Measurements from ENCODE around the gene DDX17.

DDX17 gene

DNA sequence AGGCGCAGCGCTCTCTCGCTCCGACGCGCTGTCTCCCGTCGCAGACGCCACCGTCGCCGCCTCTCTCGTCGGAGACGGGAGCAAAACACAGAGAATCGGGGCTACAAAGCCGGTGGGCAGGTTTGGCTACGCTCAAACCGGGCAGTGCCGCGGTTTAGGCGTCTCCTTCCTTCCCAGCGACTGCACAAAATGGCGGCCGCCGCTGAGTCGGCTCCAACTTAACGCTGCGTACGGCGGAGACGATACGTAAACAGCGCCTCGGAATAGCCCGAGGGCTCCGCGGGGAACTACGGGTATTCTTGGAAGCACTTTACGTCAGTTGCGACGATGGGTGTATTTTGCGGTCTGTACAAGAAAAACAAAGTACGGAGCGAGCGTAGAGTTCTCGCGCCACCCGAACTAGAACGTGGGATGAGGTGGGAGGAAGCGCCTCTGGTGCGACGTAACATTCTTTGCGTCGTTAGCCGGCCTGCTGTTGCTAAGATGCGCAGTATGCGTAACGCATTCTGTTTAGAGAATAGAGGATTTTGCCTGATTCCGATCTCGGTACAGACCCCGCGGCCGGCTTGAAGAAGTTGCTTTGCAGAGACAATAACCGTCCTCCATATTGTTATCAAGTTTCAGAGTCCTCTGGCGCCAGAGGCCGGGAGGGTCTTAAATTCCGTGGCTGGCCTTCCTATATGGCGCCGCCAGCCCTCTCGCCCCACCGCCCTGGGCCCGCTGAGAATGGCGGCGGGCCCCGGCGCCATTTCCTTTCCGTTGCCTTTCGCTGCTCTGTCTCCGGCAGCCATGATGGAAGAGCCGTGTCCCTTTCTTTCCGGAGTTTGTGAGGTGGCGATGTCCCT is at the start of gene DDX17:
Gene DDX17 (minus strand): TSS at position 194 of the 845 bp plus-strand sequence.
- peak; percentile 95 for DNase-seq (ENCODE audit: low spot score)

DNA sequence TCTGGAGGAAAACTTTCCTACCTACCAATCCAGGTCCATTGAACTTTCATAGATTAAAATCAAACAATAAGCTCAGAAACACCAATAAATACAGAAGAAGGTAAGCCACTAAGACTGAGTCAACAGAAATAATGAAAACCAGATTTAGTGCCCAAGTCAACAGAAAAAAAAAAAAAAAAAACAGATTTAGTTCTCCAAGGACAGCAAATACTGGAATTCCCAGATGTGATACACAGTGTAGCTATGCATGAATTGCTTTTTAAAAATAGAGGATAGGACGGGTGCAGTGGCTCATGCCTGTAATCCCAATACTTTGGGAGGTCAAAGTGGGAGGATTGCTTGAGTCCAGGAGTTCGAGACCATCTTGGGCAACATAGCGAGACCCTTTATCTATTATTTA is 48.2 kb upstream of the DDX17 start:
- peak; percentile 41 for DNase-seq (ENCODE audit: low spot score)

DNA sequence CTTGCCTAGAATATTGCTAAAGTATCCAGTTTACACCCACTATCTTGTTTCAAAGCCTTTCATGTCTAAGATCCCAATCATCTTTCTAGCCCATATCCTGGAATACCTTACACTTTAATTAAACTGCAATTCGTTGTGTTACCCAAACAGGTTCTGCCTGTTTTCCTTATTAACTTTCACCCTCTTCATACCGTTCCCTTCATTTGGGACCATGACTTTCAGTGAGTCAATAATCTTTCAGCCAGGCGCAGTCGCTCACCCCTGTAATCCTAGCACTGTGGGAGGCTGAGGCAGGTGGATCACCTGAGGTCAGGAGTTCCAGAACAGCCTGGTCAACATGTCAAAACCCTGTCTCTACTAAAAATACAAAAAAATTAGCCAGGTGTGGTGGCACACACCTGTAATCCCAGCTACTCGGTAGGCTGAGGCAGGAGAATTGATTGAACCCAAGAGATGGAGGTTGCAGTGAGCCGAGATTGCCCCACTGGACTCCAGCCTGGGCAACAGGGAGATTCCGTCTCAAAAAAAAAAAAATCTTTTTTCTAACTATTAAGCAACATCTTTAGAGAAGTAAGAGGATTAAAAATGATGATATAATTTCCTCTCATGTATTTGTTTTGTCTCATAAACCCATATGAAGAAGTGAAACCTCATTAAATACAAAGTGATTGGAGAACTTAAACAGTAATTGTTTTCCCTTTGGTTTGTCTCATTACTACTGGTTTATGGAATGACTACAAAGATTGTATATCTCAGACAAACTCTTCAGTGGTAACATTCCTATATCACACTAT is 43.2 kb upstream of the DDX17 start:
- no peak for DNase-seq (ENCODE audit: low spot score)

DNA sequence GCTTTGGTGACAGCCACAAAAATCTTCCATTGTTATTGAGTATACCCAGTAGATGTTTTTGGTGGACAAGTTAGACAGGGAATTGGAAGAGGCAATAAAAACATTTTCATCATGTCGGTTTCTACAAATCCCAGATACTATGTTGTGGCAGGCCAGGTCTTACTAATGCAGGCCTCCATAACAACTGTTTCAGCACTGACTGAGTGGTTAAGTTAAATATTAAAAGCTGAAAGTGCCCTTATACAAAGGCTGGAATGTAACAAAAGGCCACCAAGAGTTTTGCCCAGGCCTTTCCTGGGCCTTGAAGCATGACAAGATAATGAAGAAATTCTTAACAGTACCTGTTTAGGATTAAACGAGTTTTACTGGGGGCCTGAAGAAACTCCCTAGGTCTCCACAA is 34.6 kb upstream of the DDX17 start:
- no peak for DNase-seq (ENCODE audit: low spot score)

DNA sequence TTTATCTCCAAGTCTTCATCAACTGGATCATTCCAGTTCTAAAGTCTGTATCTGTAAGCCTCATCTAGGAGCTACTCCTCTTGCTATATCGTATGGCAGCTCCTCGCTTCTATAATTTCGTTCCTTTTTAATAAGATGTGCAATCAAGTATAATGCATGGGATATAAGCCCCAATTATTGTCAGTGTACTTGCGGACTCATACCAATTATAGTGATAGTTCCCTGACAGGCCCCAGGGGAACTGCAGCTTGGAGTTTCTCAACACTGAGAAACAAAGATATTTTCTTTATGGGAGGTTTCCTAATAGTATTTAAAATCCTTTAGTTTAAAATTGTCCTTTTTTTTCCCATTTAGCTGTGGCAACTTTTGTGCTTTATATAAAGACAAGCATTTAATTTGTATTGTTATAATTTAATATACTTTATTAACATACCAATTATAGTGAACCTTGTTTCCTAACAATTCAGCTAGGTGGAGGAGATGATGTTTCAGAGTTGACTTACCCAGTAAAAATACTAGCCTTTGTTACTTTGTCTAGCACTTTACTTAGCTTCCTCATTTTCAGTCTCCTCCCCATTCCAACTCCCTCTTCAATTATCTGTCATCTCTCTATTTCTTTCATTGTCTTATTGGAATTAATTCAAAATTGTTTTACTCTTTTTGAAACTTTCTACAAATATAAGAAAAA is 25.3 kb upstream of the DDX17 start:
- no peak for DNase-seq (ENCODE audit: low spot score)

DNA sequence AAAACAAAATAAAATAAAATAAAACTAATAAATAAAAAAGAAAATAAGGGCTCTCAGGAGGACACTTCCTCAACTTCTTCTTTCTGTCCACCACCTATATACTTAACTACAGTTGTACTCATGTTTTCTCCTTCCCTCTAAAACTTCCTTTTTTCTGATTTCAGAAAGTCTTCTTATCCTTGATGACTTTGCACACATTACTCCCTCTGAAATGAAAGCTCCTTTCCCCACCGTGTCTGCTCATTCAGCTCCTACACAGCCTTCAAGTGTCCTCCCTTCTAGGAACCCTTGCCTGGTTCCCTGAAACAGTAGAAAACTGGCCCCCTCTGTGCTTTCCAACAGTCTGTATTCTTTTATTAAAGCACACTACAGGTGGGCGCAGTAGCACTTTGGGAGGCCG is 18.3 kb upstream of the DDX17 start:
- DNase-seq (ENCODE audit: low spot score): no peak

DNA sequence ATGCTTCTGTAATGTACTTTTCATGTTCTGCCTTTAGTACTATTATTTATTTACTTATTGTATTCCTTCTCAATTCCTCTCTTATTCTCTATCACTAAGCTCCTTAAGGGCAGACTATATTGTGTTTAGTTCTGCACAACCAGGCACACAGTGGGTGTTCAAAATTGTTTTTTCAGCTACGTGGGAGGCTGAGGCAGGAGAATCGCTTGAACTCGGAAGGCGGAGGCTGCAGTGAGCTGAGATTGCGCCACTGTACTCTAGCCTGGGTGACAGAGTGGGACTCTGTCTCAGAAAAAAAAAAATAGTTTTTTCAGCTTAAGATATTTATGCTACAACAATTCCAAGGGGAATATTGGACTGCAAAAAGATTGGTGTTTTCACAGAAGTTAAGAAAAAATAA is 17.4 kb upstream of the DDX17 start:
- no peak for DNase-seq (ENCODE audit: low spot score)

DNA sequence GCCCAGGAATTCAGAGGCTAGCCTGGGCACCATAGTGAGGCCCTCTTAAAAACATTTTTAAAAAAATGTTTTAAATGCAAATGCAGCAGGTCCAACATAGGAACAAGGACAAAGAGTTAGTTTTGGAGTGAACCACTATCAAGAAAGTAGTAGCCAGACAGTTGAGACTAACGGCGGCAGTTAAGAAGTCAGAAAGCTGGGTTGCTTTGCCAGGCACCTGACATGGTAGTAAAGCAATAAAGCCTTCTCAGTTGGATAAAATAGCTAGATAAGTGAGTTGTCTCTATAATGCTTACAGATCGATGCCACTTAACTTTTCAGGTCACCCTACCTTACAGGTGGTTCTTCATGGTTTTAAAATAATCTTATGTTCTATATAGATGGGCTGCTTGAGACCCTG is 16.9 kb upstream of the DDX17 start:
- DNase-seq (ENCODE audit: low spot score): no peak

DNA sequence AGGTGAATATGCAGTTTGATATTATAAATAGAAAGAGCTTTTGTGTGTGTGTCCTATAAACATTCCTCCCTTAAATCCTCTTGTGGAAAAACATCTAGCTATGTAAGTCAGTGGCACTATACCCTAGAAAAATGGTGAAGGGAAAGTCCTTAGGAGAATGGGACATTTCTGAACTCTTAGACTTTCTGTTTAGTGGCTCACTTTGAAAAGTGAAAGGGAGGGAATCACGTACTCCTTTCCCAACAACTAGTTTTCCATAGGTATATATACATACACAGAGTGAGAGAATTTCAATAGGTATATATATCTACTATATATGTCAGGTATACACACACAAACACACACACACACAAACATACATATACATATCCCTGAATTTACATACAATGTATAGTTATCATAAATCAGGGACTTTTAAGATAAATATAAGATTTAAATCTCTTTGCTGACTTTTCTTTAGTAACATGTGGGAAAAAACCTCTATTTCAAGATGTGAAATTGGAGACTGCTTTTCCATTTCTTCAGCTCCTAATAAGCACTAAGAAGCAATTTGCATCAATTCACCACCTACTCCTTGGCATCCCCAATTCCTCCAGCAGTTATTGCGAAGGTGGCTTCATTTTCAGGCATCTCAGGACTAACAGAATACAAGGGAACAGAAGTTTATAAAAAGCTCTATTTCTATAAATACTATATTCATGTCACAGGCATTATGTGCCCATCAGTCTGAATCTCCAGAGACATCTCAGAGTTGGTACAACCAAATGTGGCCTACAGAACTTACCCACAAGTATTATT is 13.5 kb upstream of the DDX17 start:
- no peak for DNase-seq (ENCODE audit: low spot score)

DNA sequence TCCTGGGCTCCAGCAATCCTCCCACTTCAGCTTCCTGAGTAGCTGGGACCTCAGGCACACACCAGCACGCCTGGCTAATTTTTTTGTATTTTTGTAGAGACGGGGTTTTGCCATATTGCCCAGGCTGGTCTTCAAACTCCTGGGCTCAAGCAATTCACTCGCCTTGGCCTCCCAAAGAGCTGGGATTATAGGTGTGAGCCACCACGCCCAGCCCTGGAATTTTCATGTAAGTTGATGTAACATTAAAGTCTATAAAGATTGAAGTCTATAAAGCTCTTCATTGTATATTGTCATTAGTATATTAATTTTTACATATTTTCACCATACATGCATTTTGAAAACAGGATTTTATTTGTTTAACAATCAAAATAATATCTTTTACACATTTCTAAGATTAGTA is 12.5 kb upstream of the DDX17 start:
- DNase-seq (ENCODE audit: low spot score): no peak

DNA sequence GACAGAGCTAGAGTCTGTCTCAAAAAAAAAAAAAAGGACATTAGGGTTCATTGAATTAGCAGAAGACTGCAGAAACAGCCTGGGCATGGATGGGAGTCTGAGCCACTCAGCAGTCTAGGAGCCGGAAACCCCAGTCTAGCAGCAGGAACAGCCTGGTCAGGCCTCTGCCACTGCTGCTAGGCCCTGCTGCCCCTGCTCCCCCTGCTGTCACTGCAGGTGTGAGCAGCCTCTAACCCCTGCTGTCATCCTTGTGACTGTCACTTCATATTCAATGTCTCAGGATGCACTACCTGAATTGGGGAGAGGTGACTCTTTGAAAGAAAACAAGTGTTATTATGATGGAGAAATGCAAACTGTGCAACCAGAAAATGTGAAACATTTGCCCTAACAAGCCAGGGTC is 7.0 kb upstream of the DDX17 start:
- no peak for DNase-seq (ENCODE audit: low spot score)

DNA sequence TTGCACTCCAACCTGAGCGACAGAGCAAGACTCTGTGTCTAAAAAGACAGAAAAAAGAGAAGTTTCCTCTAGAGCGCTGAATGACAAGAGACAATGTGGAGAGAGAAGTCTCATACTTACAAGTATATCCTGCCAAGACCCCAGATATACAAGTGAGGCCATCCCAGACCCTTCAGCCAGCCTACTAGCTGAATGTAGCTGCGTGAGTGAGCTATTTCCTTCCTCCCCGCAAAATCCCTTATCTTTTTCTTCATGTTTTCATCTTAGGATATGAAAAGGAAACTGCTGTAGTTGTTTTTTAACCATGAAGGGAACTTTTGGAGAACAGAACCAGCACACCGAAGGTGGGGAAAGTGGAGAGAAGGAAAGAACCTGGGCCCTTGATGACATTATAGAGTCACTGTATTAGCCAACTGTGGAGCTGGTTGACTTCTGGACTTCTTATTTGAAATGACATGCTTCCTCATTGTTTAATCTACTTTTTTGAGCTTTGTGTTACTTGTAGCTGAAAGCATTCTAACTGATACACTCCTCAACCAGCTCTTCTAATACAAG is 4.4 kb upstream of the DDX17 start:
- no peak for DNase-seq (ENCODE audit: low spot score)

DNA sequence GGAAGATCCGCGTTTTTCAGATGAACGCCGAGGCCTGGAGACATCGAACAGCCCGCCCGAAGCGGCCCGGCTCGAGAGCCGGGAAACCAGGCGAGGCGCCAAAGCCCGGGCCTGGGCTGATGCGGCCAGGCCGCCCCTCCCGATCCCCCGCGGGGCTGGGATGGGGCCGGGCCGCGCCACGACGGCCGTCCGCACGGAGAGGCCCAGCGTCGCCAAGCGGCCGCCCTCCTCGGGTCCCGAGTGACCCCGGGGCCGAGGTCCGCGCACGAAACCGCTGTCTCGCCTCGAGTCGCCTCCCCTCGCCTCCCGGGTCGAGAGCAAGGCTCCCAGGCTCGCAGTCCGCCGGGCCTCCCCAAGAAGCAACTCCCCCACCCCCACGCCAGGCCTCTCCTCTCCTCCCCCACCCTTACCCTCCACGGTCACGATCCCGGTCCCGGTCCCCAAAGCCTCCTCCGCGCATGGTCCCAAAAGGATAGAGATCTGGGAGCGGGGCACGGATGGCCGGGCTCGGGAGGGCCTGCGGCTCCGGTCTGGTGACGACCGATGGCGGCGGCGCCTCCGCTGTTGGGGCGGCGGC is 482 bp downstream of the DDX17 start:
- peak; percentile 85 for DNase-seq (ENCODE audit: low spot score)

DNA sequence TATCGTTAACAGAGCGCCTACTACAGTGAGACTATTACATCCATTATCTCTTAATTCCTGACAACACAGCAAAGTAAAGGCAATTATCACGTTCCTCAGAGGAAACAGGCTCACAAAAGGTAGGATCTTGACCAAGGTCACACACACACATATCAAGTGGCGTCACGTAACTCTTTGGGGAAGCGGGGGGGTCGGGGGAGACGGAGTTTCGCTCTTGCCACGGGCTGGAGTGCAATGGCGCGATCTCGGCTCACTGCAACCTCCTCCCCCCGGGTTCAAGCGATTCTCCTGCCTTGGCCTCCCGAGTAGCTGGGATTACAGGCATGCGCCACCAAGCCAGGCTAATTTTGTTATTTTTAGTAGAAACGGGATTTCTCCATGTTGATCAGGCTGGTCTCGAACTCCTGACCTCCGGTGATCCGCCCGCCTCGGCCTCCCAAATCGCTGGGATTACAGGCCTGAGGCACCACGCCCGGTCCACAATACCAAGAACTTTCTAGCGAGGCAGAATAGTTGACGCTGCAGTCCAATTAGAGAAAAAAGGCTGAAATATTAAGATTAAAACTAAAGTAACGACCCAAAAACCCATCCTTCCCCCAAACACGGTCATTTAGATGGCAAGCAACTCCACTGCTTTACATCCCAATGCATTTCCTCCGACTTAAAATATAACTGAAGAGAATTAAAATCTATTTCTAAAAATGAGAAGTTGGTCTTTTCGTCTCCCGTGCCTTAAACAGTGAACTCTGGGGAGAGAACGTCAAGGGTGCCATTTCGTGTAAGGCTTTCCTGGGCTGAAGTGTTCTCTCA is 1.2 kb downstream of the DDX17 start:
- peak; percentile 46 for DNase-seq (ENCODE audit: low spot score)

DNA sequence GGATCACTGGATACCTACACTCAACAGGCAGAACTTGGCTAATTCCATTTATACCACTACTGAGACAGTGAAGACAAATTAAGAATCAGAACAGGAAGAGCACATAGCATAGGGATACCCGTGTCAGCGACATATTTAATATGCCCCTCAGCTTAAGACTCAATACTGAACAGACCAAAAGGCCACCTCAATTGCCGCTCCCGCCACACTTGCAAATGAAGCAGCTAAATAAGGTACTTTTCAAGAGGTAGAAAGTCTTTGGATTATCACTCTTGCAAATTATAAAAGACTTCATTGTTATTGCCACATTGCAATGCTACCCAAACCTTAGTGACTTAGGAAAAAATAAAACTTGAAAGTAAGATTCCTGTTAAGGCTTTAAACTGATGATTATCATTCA is 3.1 kb downstream of the DDX17 start:
- DNase-seq (ENCODE audit: low spot score): no peak

DNA sequence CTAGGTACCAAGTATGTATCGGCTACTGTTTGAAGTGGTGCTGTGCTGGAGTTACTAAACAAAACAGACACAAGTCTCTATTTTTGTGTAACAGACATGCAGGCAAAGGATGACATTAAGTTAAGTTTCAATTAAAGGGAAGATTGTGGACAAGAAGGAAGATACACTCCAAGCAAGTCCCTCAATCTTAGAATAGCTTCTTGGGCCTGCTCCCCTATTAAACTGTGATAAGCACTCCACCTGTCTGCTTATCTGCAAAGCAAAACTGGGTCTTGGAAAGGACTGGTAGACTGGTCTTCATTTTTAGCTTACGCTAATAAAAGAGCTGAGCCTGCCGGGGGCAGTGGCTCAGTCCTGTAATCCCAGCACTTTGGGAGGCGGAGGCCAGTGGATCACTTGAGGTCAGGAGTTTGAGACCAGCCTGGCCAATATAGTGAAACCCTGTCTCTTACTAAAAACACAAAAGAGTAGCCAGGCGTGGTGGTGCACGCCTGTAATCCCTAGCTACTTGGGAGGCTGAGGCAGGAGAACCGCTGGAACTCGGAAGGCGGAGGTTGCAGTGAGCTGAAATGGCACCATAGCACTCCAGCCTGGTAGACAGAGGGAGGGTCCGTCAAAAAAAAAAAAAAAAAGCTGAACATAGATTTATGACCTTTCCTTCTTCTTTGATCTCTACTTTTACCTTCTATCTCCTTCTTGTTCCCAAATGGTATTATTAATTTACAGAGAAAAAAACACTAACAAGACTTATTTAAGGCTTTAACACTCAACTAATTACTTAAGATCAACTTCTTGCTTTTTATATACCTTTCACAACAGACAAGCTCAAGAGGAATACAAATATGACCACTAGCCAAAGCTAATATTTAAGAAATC is 4.1 kb downstream of the DDX17 start:
- no peak for DNase-seq (ENCODE audit: low spot score)

DNA sequence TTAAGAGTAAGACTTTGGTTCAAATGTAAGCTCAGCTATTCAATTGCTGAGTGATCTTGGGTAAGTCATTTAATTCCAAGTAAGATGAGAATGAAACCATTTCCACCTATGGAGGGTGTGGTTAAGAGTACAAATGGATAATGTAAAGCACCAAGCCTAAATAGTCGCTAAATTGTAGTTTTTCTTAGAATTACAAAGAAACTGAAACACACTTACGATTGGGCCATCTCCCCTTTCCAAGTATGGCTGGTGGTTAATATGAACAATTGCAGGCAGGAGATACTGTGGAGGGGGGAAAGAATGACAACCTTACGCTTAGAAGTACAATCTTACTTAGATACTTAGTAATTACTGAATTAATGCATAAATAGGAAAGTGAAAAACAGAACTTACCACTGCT is 8.2 kb downstream of the DDX17 start:
- DNase-seq (ENCODE audit: low spot score): no peak

DNA sequence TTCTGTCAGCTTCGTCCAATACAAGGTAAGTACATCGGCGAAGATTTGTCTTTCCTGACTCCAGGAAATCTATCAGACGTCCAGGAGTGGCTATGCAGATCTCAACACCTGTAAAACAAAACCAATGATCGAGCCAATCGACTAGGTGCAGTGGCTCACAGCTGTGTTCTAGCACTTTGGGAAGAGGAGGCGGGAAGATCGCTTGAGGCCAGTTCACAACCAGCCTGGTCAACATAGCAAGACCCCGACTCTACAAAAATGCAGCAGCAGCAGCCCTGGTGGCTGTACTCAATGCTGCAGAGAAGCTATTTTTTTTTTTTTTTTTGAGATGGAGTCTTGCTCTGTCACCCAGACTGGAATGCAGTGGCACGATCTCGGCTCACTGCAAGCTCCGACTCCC is 11.2 kb downstream of the DDX17 start:
- DNase-seq (ENCODE audit: low spot score): no peak

DNA sequence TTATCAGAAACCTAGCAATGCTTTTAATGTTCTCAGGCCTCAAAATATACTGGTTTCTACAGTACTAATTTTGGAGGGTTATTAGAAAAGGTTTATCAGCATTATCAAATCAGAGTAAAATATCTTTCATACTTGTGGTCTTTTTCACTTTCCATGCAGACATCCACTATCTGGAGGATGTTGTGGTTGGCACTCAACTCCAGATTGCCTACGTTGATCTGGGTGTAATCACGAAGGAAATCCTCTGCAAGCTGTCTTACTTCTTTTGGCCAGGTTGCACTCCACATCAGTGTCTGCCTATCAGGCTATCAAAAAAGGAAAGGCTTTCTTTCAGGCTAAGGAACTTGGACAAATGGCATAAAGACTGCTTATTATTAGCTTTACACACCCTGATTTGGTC is 11.6 kb downstream of the DDX17 start:
- no peak for DNase-seq (ENCODE audit: low spot score)

All from AG08396 (cell line).